ENCODE results near the gene TSPAN9.
"Not testable (repeated sequence)": the region's sequence is repeated elsewhere in the genome, so short reads cannot be mapped to it uniquely, and the experiment has no call there.

The TSPAN9 gene

DNA sequence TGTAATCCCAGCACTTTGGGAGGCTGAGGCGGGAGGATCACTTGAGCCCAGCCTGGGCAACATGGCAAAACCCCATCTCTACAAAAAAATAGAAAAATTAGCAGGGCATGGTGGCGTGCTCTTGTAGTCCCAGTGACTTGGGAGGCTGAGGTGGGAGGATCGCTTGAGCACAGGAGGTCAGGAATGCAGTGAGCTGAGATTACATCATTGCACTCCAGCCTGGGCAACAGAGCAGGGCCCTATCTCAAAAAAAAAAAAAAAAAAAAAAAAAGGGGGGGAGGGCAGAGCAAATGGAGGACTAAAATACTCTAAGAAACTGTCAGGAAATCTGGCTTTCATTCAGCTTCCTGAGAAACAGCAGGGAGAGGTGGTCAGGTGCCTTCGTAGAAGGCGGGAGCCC lies 31.7 kb upstream of the TSPAN9 start:
- no peak for DNase-seq

GRCh38 chr12:3045989-3046388 lies 31.2 kb upstream of the TSPAN9 start:
- no peak for DNase-seq

GRCh38 chr12:3046441-3047200 lies 30.6 kb upstream of the TSPAN9 start:
- DNase-seq: no peak

DNA sequence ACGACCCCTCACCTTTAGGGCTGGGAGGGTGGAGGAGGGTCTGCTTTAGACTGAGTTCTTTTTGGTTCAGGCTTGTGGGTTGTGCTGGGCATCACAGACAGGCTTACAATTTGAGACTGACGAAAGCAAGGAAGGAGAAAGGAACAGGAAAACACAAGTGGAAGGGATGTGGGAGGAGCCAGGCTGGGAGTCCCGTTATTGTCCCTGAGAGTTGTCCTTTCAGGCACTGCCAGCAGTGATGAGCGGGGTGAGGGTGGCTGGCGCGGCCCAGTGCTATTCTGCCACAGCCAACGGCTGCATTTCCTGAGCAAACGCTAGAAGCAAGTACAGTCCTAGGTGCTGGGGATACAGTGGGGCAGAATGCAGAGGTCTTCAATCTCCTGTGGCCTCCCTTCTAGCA lies 29.2 kb upstream of the TSPAN9 start:
- DNase-seq: no peak

DNA sequence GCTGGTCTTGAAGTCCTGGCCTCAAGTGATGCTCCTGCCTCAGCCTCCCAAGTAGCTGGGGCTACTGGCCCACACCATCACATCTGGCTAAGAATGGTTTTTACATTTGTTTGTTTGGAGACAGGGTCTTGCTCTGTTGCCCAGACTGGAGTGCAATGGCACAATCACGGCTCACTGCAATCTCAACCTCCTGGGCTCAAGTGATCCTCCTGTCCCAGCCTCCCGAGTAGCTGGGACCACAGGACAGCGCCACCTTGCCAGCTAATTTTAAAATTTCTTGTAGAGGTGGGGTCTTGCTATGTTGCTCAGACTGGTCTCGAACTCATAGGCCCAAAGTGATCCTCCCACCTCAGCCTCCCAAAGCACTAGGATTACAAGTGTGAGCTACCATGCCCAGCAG lies 28.6 kb upstream of the TSPAN9 start:
- DNase-seq: no peak

DNA sequence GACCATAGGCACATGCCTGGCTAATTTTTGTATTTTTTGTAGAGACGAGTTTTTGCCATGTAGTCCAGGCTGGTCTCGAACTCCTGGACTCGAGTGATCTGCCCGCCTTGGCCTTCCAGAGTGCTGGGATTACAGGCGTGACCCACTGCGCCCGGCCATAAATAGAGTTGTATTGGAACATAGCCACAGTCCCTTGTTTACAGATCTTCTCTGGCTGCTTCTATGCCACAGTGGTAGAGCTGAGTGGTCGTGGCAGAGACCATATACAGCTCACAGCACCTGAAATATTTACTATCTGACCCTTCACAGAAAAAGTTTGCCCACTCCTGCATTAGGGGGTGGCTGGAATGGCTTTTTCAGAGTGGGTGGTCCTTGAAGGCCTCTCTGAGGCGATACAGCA lies 28.0 kb upstream of the TSPAN9 start:
- no peak for DNase-seq

DNA sequence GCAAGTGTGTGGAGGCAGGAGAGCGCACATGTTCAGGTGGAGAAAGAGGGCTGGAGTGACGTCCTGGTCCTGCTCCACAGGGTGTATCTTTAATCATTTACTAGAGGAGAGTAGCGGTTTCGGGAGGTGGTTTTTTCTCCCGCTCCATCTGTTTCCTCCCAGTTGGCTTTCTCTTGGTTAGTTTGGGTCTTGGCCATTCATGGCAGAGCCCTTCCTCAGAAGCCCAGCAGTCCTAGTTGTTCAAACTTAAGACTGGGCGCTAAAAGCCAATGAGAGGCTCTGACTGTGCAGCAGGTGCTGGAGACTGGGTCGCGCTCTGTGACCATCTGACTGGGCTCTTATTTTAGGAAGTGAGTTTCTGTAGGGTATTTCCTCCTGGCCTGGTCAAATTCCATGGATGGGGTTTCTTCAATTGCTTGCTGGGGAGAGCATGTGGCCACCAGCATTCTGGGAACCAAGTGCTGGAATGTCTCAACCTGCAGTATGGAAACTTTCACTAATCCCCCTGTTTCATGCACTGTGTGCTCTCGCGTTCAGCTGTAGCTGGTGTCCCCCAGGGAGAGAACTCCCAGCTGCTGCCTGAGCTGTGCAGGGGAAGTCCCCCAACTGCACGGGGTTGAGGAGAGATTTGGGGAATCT lies 27.4 kb upstream of the TSPAN9 start:
- no peak for DNase-seq

DNA sequence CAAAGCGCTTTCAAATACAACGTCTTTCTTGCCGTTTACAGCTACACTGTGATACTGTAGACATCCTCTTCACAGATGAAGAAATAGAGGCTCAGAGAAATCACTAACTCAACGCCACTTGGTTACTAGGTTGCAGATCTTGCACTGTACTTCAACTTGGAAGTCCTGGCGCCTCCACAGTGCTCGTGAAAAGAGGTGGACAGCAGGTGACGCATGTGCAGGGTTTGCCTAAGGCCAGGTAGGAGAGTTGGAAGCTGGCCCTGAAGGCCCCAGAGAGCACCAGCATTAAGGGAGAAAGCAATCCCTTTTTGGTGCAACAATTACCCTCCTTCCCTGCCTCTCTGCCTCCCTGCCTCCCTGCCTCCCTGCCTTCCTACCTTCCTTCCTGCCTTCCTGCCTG lies 22.8 kb upstream of the TSPAN9 start:
- no peak for DNase-seq

DNA sequence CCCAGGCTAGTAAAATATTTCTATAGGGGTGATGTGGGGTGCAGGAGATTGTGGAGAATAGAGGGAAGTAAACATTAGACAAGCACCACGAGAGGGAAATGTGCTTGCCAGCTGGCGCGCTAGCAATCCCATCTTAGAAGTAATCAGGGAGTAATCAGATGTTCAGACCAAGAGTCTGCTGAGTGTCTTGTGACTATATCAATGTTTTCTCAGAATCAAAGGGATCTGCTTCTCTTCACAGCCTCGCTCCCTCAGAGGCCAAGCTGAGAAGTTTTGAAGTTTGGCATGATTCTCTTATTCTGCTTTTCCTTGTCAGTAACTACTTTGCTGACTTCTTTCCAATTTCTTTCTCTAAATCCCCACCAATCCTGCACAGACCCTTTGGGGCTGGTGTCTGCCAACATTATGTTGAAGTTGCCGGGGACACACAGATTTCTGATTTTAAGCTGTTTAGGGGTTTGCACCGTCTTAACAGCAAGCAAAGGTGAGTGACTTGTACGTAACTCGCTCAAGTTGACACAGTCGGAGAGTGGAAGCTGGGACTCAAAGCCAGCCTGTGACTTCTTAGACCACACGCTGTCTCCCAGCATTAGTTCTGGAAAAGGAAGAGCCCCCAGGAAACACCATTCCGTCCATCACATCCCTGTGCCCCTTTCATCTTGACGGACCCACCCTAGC lies 22.0 kb upstream of the TSPAN9 start:
- DNase-seq: no peak

GRCh38 chr12:3055704-3056467 lies 21.3 kb upstream of the TSPAN9 start:
- no peak for DNase-seq

GRCh38 chr12:3061059-3061458 lies 16.1 kb upstream of the TSPAN9 start:
- no peak for DNase-seq

GRCh38 chr12:3061501-3062215 lies 15.5 kb upstream of the TSPAN9 start:
- no peak for DNase-seq

- no peak for DNase-seq
These were observed 11.9 kb upstream of the TSPAN9 start for GRCh38 chr12:3065300-3065699.

GRCh38 chr12:3065846-3066245 lies 11.3 kb upstream of the TSPAN9 start:
- DNase-seq: not testable (repeated sequence)

DNA sequence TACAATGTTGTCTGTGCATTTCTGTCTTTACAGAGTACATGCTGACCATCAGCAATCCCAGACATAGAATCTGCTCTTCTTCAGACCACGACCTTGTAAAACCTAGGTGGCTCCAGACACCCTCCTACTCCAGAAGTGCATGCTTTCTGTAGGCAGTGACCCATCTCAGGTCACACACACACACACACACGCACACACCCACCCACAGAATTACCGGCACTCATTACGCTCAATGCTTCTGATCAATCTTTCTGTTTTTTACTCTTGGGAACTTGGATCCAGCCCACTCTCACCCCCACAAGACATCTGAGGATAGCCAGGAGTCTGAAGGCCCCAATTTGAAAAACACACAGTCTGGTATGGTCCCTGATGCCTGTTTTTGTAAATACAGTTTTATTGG lies 7.5 kb upstream of the TSPAN9 start:
- no peak for DNase-seq

GRCh38 chr12:3071107-3071506 lies 6.1 kb upstream of the TSPAN9 start:
- no peak for DNase-seq

DNA sequence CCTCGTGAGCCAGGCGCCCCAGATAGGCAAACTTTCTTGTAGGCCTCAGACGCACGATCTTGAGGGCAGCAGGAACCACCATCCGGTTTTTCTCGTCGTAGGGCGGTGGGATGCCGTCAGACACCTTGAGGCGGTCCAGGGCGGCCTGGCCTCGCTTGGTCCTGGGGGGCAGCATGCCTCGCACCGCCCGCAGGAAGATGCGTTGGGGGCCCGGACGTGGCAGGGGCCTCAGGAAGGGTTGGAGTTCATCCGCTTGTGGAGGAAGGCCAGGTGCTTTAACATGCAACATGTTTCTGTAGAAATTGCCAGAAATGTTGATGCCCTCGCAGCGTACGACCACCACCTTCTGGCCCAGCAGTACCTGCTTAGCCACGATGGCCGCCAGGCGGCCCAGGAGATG lies 5.5 kb upstream of the TSPAN9 start:
- no peak for DNase-seq

DNA sequence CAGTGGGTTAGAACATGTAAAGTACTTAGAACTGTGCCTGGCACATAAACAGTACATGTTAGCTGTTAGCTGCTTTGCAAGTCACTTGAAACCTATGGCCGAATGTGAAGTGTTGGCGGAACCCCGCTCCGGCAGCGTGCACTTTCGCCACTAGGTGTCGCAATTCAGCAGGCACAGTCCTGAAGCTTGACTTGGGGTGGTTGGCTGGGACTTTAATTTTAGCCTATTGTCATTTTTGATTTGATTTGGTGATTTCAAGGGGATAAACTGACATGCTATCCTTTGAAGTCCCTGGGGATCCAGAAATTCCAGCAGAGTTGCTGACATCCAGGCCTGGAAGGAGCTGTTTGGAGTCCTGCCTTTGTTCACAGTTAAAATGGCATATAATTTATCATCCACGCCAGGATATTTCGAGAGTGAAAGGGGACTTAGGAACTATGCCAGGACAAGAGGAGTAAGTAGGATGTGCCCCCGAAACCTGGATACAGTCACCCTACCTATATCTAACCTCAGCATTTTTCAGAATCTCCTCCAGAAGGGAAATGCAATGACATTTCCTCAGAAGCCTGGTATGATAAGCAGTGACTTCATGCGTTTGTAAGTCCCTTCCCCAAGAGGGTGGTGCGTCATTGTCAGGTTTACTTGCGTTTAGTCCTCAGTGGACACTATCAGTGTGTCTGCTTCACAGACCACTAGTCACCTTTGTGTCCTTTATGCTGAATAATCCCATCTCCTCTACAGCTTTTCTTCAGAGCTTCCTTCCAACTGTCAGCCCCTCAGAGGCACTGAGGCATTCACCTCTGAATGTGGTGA lies 3.5 kb upstream of the TSPAN9 start:
- DNase-seq: peak; percentile 87

DNA sequence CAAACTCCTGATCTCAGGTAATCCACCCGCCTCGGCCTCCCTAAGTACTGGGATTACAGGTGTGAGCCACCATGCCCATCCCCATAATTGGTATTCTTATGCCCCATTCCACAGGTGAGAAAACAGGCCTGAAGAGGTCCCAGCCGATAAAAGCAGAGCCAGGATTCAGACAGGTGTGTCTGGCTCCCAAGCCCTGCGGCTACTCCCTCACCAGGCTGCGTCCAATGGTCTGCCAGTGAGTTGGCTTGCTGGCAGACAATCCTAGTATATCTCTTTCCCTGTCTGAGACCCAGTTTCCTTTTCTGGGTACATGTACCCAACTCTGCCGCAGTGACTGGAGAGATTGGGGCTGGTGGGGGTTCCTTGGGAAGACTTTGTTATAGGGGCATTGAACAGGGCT lies 1.9 kb upstream of the TSPAN9 start:
- DNase-seq: no peak

DNA sequence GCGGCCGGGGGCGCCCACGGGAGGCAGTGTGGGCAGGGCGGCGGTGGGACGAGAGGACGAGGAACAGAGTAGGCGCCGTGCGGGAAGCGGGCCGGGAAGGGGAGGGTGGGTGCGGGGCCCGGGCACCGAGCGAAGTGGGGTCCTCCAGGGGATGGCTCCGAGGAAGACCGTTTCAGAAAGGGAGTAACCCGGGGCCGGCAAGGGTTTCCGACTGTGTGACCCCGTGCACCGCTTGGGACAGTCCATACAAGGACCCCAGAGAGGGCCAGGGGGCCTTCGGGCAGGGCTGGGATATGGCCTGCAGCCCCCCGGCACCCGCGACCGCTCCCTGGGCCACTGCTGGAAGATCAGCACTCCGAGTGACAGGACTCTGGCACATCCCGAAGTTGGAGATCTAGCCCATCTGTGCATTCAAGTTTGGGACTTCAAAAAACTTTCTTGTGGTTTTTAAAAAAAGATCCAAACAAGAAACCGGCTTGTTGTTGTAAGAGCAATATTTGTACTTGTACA lies 448 bp downstream of the TSPAN9 start:
- DNase-seq: no peak

DNA sequence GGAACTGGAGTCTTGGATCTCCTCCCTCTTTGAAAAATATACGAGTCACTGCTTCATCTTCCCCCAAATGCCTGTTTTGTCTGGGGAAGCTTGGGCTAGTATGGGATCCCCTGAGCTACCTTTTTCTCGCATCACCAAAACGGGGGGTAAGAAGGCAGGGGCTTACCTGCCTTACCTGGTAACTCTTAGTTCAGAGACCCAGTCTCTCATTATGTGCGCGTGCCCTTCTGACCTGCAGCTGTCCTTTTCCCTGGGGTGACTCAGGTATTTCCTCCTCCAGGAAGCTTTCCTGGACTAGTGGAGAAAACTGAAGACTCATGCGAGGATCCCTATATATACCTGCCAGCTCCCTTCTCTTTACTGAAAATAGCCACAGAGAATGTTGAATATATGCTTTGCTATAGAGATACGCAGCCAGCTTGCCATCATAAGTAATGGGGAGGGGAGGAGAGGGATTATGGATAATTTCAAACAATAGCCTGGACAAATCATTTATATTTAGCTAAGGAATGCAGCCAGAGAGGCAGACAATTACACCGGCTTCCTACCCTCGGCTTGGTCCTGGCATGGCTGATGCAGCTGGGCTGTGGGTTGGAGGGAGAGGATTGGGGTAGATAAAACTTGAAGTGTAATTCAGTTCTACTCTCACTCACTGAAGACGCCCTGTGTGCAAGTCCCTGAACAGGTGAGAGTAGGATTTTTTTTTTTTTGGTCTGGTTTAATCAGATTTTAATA lies 1.1 kb downstream of the TSPAN9 start:
- no peak for DNase-seq
